IMR-90 (cell line): ENCODE measurements around the gene ATG2A. TPM values are rescaled to one million over a fixed set of nuclear protein-coding genes. Genes with fewer than 3 reads are reported as not detected.
A peak's percentile ranks its signal among the peaks of the same experiment; 100 is the strongest.

Source experiments
- ATAC-seq: fragments of 200-7000 bp; cut with Tn5 transposase; 2 replicates; pipeline ENCODE4 v1.9.1; 2020; ENCODE audit warnings: low read depth, mild to moderate bottlenecking, moderate library complexity
- BruUV-seq: library from RNA; stranded (reverse); fragments of 400-500 nt; replicated peaks from 2 replicates; lab custom pipeline; 2021; lab: Mats Ljungman, UMichigan
- CTCF ChIA-PET: fragments of 300-600 bp; formaldehyde crosslinking; extraction: SDS; loops from one replicate; lab custom pipeline; 2021; ENCODE audit warnings: antibody characterized with exemption; lab: Yijun Ruan, JAX
- POLR2A ChIA-PET: fragments of 300-600 bp; sonication (Branson Sonifier 250); formaldehyde crosslinking; loops from one replicate; lab custom pipeline; 2022; ENCODE audit warnings: antibody characterized with exemption; ENCODE audit not compliant: unreplicated experiment; lab: Charles Lee
- DNase-seq: peaks from one replicate; pipeline ENCODE4 v3.0.0; 2013
- H2AFZ ChIP-seq: replicated peaks from 2 replicates; pipeline ENCODE3; 2013; ENCODE audit warnings: low read length, mild to moderate bottlenecking; ENCODE audit not compliant: poor library complexity
- H2AK5ac ChIP-seq: 2 replicates; pipeline ENCODE4 v1.6.1; 2013; ENCODE audit warnings: low read depth, low read length, inconsistent platforms
- H2AK9ac ChIP-seq: replicated peaks from 2 replicates; pipeline ENCODE3; 2013; ENCODE audit warnings: mild to moderate bottlenecking, low read depth, low read length, moderate library complexity; ENCODE audit not compliant: poor library complexity
- H2BK120ac ChIP-seq: 2 replicates; pipeline ENCODE4 v1.6.1; 2013; ENCODE audit warnings: low read depth, low read length, inconsistent platforms
- H2BK15ac ChIP-seq: 3 replicates; pipeline ENCODE4 v1.6.1; 2013; ENCODE audit warnings: low read depth, low read length, inconsistent platforms
- H2BK20ac ChIP-seq: 2 replicates; pipeline ENCODE4 v1.6.1; 2013; ENCODE audit warnings: low read depth, mild to moderate bottlenecking, inconsistent platforms, low read length, moderate library complexity
- H2BK5ac ChIP-seq: 2 replicates; pipeline ENCODE4 v1.6.1; 2013; ENCODE audit warnings: mild to moderate bottlenecking, low read depth, low read length, inconsistent platforms; ENCODE audit not compliant: poor library complexity, severe bottlenecking
- H3K14ac ChIP-seq: replicated peaks from 2 replicates; pipeline ENCODE4 v1.6.1; 2013; ENCODE audit warnings: low read depth, low read length, inconsistent platforms
- H3K18ac ChIP-seq: 2 replicates; pipeline ENCODE4 v1.6.1; 2013; ENCODE audit warnings: low read depth, low read length, control low read depth
- H3K23ac ChIP-seq: 2 replicates; pipeline ENCODE4 v1.6.1; 2013; ENCODE audit warnings: low read depth, low read length, inconsistent platforms
- H3K27ac ChIP-seq: 2 replicates; pipeline ENCODE4 v1.5.1; 2013; ENCODE audit warnings: mild to moderate bottlenecking, control low read depth, low read length; ENCODE audit not compliant: insufficient read depth
- H3K27me3 ChIP-seq: 2 replicates; pipeline ENCODE4 v1.6.1; 2013; ENCODE audit warnings: low read length; ENCODE audit not compliant: control insufficient read depth, insufficient read depth
- H3K36me3 ChIP-seq: 2 replicates; pipeline ENCODE4 v1.6.1; 2013; ENCODE audit warnings: low read length, mixed read lengths; ENCODE audit not compliant: control insufficient read depth, insufficient read depth
- H3K4ac ChIP-seq: 2 replicates; pipeline ENCODE4 v1.6.1; 2013; ENCODE audit warnings: low read depth, low read length, inconsistent platforms
- H3K4me1 ChIP-seq: 2 replicates; pipeline ENCODE4 v1.6.1; 2013; ENCODE audit warnings: low read length, mixed read lengths; ENCODE audit not compliant: control insufficient read depth, insufficient read depth
- H3K4me2 ChIP-seq: 2 replicates; pipeline ENCODE4 v1.6.1; 2013; ENCODE audit warnings: low read depth, mild to moderate bottlenecking, control low read depth, low read length, moderate library complexity
- H3K4me3 ChIP-seq: 2 replicates; pipeline ENCODE4 v1.5.1; 2013; ENCODE audit warnings: low read depth, mild to moderate bottlenecking, control low read depth, low read length, moderate library complexity; ENCODE audit not compliant: insufficient read depth
- H3K56ac ChIP-seq: 2 replicates; pipeline ENCODE4 v1.6.1; 2013; ENCODE audit warnings: low read length, inconsistent platforms; ENCODE audit not compliant: insufficient read depth; ENCODE audit errors: extremely low read depth
- H3K79me1 ChIP-seq, 2 experiments: 2 replicates each; pipeline ENCODE4 v1.6.1; 2013; ENCODE audit warnings: low read length in 2 of 2, inconsistent platforms in 1 of 2, low read depth in 1 of 2
- H3K9ac ChIP-seq: 2 replicates; pipeline ENCODE4 v1.6.1; 2013; ENCODE audit warnings: low read depth, low read length, control low read depth
- H3K9me1 ChIP-seq: 2 replicates; pipeline ENCODE4 v1.6.1; 2013; ENCODE audit warnings: low read length, inconsistent platforms; ENCODE audit not compliant: insufficient read depth
- H3K9me3 ChIP-seq: 2 replicates; pipeline ENCODE4 v1.6.1; 2013; ENCODE audit warnings: low read length; ENCODE audit not compliant: control insufficient read depth, insufficient read depth
- H4K20me1 ChIP-seq: 2 replicates; pipeline ENCODE4 v1.6.1; 2013; ENCODE audit warnings: low read length, inconsistent platforms; ENCODE audit not compliant: insufficient read depth
- H4K5ac ChIP-seq: 2 replicates; pipeline ENCODE4 v1.6.1; 2013; ENCODE audit warnings: mild to moderate bottlenecking, low read depth, low read length, control low read depth
- H4K8ac ChIP-seq, 2 experiments: 2 replicates each; pipeline ENCODE4 v1.6.1; 2013; ENCODE audit warnings: low read depth in 2 of 2, low read length in 2 of 2, control low read depth in 1 of 2, inconsistent platforms in 1 of 2
- H4K91ac ChIP-seq: 2 replicates; pipeline ENCODE4 v1.6.1; 2013; ENCODE audit warnings: low read depth, low read length, inconsistent platforms; ENCODE audit not compliant: insufficient read depth
- BHLHE40 ChIP-seq: fragments of 150-350 bp; IDR thresholded peaks from 2 replicates; pipeline ENCODE4 v1.6.1; 2016; ENCODE audit warnings: mild to moderate bottlenecking, low read depth, low read length
- CEBPB ChIP-seq: IDR thresholded peaks from 2 replicates; pipeline ENCODE4 v1.6.1; 2012; ENCODE audit warnings: low read depth, low read length, improper control_type of control experiment
- CHD1 ChIP-seq: IDR thresholded peaks from 2 replicates; pipeline ENCODE4 v1.6.1; 2012; ENCODE audit warnings: low read depth, low read length, improper control_type of control experiment
- CTCF ChIP-seq: conservative IDR thresholded peaks from 2 replicates; pipeline ENCODE4 v1.5.1; 2012; ENCODE audit warnings: mild to moderate bottlenecking, low read depth, low read length, improper control_type of control experiment
- FOS ChIP-seq: fragments of 150-350 bp; IDR thresholded peaks from 2 replicates; pipeline ENCODE4 v1.6.1; 2016; ENCODE audit warnings: low read depth, low read length
- MAFK ChIP-seq: IDR thresholded peaks from 2 replicates; pipeline ENCODE4 v1.6.1; 2012; ENCODE audit warnings: low read depth, low read length, improper control_type of control experiment
- MAZ ChIP-seq: IDR thresholded peaks from 2 replicates; pipeline ENCODE4 v1.6.1; 2012; ENCODE audit warnings: low read depth, mild to moderate bottlenecking, low read length, improper control_type of control experiment, moderate library complexity, borderline replicate concordance
- MXI1 ChIP-seq: IDR thresholded peaks from 2 replicates; pipeline ENCODE4 v1.6.1; 2012; ENCODE audit warnings: low read depth, mild to moderate bottlenecking, low read length, moderate library complexity, borderline replicate concordance
- NFE2L2 ChIP-seq: fragments of 150-350 bp; IDR thresholded peaks from 2 replicates; pipeline ENCODE4 v1.6.1; 2016; ENCODE audit warnings: low read depth, mild to moderate bottlenecking, low read length
- POLR2A ChIP-seq: IDR thresholded peaks from 2 replicates; pipeline ENCODE4 v1.6.1; 2012; ENCODE audit warnings: mild to moderate bottlenecking, low read depth, low read length
- RAD21 ChIP-seq: IDR thresholded peaks from 2 replicates; pipeline ENCODE4 v1.6.1; 2012; ENCODE audit warnings: low read length, improper control_type of control experiment
- RCOR1 ChIP-seq: IDR thresholded peaks from 2 replicates; pipeline ENCODE4 v1.6.1; 2012; ENCODE audit warnings: mild to moderate bottlenecking, low read length, improper control_type of control experiment; ENCODE audit not compliant: insufficient replicate concordance
- RFX5 ChIP-seq: IDR thresholded peaks from 2 replicates; pipeline ENCODE4 v1.8.0; 2012; ENCODE audit warnings: low read depth, mild to moderate bottlenecking, low read length, moderate library complexity
- SMC3 ChIP-seq: fragments of 150-350 bp; IDR thresholded peaks from 2 replicates; pipeline ENCODE4 v1.6.1; 2016; ENCODE audit warnings: low read depth, mild to moderate bottlenecking, antibody characterized with exemption, low read length, moderate library complexity
- WGBS, 2 experiments: methylation state at CpG; one replicate each; pipeline versions ENCODE4 v1.1.5 to v1.1.7; 2013; ENCODE audit warnings: missing lambda C conversion rate in 2 of 2; ENCODE audit not compliant: insufficient read length in 1 of 2; ENCODE audit errors: extremely low coverage in 2 of 2; 5-methylcytosine and 5-hydroxymethylcytosine counted together
- dilution Hi-C: fragments of 300-500 bp; cut with HindIII; formaldehyde crosslinking; loops from one replicate; pipeline ENCODE4 v1.14.3; 2018; ENCODE audit warnings: low sequenced_read_pairs; ENCODE audit not compliant: unreplicated experiment
- in situ Hi-C: fragments of 300-500 bp; cut with MboI; formaldehyde crosslinking; loops from 3 replicates; pipeline ENCODE4 v1.14.3; 2019; ENCODE audit warnings: low sequenced_read_pairs, inconsistent platforms, mixed read lengths
- intact Hi-C: fragments of 100-400 bp; cut with micrococcal nuclease; formaldehyde crosslinking; loops from 2 replicates; pipeline ENCODE4 v1.10.0; 2022
- polyA plus RNA-seq, 3 experiments: library from polyadenylated mRNA; depleted of rRNA; stranded (reverse); fragments of >200 nt; gene quantifications; 2 replicates each; pipeline ENCODE4 v1.2.3, GENCODE V29; 2012; ENCODE audit warnings: low replicate concordance in 1 of 3
- total RNA-seq: library from RNA; depleted of rRNA; stranded (reverse); fragments of >200 nt; gene quantifications from 2 replicates; pipeline ENCODE4 v1.2.3, GENCODE V29; 2012
- TF ChIP-seq, protein P1 (sequence below): fragments of 150-350 bp; IDR thresholded peaks from 2 replicates; pipeline ENCODE4 v1.6.1; 2016; ENCODE audit warnings: low read depth, mild to moderate bottlenecking, low read length, moderate library complexity, borderline replicate concordance

ATG2A gene
- total and polyA plus RNA-seq, 2 of the 4 experiments (the other 2 are of a cell fraction), result 3.2 to 10.5 TPM

DNA sequence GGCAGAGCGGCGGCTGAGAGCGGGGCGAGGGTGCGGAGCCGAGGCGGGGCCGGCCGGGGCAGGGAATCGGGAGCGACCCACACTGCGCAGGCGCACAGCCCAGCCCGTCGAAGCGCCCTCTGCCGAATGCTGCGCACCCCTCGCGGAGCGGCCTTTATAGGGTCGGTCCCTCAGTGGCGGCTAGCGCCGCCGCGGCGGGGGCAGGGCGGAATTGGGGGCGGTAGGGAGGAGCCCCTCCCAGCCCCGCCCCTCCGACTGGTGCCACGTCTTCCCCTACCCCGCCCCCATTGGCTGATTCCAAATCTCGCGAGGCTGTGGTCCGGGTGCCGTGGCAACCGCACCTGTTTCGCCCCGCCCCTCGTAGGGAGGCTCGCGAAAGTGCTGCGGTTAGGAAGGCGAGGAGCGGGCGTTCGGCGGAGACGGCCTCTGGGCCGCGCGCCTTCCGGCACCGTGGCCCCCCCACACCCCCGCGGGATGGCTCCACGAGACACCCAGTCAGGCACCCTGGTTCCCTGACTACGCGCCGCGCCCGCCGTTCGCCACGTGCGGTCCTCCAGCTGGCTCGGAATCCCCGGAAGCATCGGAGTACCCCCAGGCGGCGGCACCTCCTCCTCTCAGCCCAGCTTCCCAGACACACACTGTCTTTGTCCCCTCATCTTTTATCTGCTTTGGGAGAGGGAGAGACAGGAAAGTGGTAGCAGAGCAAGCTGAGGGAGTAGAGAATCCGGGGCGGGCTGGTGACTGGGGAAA, 38.3 kb downstream of the ATG2A start, which contains the start of gene EHD1:
EHD1 (minus strand) TSS at position 128 of the 750 bp plus-strand sequence. CDS start 157 bp downstream, outside the sequence.
- Histone ChIP-seq H2BK15ac (peak within 1 kb of the TSS; percentile 24; the same call in 1 of the 3 replicates), H3K9me3 (no peaks in the 10 kb centered on the region), H3K4me3 (peak within 1 kb of the TSS; percentile 95), H2AK5ac (peak within 1 kb of the TSS; percentile 96), H4K8ac (peak within 1 kb of the TSS; percentile 49 to 93), H2BK20ac (peak within 1 kb of the TSS; percentile 49; the same call in 1 of the 2 replicates), H3K23ac (peak within 1 kb of the TSS; percentile 93), H2AK9ac (peak within 1 kb of the TSS; percentile 99), H2BK5ac (peak within 1 kb of the TSS; percentile 90), H3K9me1 (peaks cover 19% of the 10 kb centered on the region; the same call in 1 of the 2 replicates), H3K56ac (peak within 1 kb of the TSS; percentile 88), H3K9ac (peak within 1 kb of the TSS; percentile 94), H3K36me3 (peaks cover 14% of the 10 kb centered on the region), H2AFZ (peak within 1 kb of the TSS; percentile 93), H4K20me1 (peaks cover 37% of the 10 kb centered on the region), H2BK120ac (peak within 1 kb of the TSS; percentile 61), H4K91ac (peak within 1 kb of the TSS; percentile 87), H3K27ac (peak within 1 kb of the TSS; percentile 84), H3K27me3 (no peaks in the 10 kb centered on the region), H3K4me1 (peaks cover 15% of the 10 kb centered on the region), H3K14ac (peak within 1 kb of the TSS; percentile 95), H4K5ac (peak within 1 kb of the TSS; percentile 65), H3K4me2 (peak within 1 kb of the TSS; percentile 94), H3K18ac (peak within 1 kb of the TSS; percentile 63), H3K4ac (peak within 1 kb of the TSS; percentile 96), H3K79me1 (peaks cover 6 to 40% of the 10 kb centered on the region in 2 experiments; a peak in 3 of 4 replicates)
- in situ Hi-C loops (no loop called here), intact Hi-C loops (loop anchor here (1.0 to 2.0 kb wide), 2 partner anchors 8 to 14 kb away; no protein-coding TSS in a partner anchor), dilution Hi-C loops (no loop called here)
- no TSS peak for BruUV-seq
- ATAC-seq, result peak; percentile 93
- POLR2A ChIA-PET, result interaction anchor here (1.5 kb wide), 1 partner anchor 30 kb away, joined by 6 read pairs; no protein-coding TSS in a partner anchor
- CTCF ChIA-PET, result interaction anchor here (0.6 to 2.0 kb wide), 4 partner anchors 10 to 253 kb away, joined by 3 to 12 read pairs (median 4); no protein-coding TSS in a partner anchor
- TF ChIP-seq RCOR1 (peak; percentile 96), MAZ (peak; percentile 96), FOS (no peak), MAFK (no peak), RAD21 (peak; percentile 43), RFX5 (no peak), MXI1 (peak; percentile 90), SMC3 (peak; percentile 48), BHLHE40 (peak; percentile 71), CHD1 (no peak), POLR2A (peak; percentile 100), NFE2L2 (peak; percentile 37; the same call in 1 of the 2 replicates), CEBPB (no peak), CTCF (peak; percentile 80)
- TF ChIP-seq, protein P1, sequence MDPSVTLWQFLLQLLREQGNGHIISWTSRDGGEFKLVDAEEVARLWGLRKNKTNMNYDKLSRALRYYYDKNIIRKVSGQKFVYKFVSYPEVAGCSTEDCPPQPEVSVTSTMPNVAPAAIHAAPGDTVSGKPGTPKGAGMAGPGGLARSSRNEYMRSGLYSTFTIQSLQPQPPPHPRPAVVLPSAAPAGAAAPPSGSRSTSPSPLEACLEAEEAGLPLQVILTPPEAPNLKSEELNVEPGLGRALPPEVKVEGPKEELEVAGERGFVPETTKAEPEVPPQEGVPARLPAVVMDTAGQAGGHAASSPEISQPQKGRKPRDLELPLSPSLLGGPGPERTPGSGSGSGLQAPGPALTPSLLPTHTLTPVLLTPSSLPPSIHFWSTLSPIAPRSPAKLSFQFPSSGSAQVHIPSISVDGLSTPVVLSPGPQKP, result no peak
- 0% methylated on average over 8 of the region's 75 CpGs; no CpG with 5 or more reads in 1 of the 2 experiments for WGBS, 2 experiments
- DNase-seq, result peak; percentile 96
